Posterior vena cava (tissue), 2 donors: ENCODE data around the gene RIPOR2. TPM values are rescaled to one million over a fixed set of nuclear protein-coding genes. Genes with fewer than 3 reads are reported as not detected.
A peak's percentile ranks its signal among the peaks of the same experiment; 100 is the strongest.

Experiments used
- DNase-seq: peaks from one replicate; pipeline ENCODE4 v3.0.0-alpha.2; 2020; ENCODE audit warnings: low spot score
- intact Hi-C, 2 donors: fragments of 100-400 bp; cut with DNase I; formaldehyde crosslinking; loops; one replicate each; pipeline versions ENCODE4 v1.14.1 to v1.14.2; 2022 to 2023
- long read RNA-seq, 2 donors: library from polyadenylated mRNA; unstranded; transcript quantifications; one replicate each; pipeline ENCODE4 v2.0.0, GENCODE V29; 2020 to 2021
- total RNA-seq, 2 donors: library from RNA; stranded (reverse); fragmentation: NEBNext Ultra II Directional; extraction: Animal tissue kit (Norgen Biotek cat#: 25700); gene quantifications; one replicate each; pipeline ENCODE4 v1.2.1, GENCODE V29; 2021
- donor health status: DM: yes; HTN: yes; CAD: no.
- donor health status: DM: yes; HTN: yes; CAD: no.

Gene RIPOR2, protein sequence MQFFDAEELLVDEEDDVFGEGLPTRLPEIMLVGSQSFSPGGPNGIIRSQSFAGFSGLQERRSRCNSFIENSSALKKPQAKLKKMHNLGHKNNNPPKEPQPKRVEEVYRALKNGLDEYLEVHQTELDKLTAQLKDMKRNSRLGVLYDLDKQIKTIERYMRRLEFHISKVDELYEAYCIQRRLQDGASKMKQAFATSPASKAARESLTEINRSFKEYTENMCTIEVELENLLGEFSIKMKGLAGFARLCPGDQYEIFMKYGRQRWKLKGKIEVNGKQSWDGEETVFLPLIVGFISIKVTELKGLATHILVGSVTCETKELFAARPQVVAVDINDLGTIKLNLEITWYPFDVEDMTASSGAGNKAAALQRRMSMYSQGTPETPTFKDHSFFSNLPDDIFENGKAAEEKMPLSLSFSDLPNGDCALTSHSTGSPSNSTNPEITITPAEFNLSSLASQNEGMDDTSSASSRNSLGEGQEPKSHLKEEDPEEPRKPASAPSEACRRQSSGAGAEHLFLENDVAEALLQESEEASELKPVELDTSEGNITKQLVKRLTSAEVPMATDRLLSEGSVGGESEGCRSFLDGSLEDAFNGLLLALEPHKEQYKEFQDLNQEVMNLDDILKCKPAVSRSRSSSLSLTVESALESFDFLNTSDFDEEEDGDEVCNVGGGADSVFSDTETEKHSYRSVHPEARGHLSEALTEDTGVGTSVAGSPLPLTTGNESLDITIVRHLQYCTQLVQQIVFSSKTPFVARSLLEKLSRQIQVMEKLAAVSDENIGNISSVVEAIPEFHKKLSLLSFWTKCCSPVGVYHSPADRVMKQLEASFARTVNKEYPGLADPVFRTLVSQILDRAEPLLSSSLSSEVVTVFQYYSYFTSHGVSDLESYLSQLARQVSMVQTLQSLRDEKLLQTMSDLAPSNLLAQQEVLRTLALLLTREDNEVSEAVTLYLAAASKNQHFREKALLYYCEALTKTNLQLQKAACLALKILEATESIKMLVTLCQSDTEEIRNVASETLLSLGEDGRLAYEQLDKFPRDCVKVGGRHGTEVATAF
- total RNA-seq = 10 to 100 TPM; 11.8 to 14.9 TPM
- long read RNA-seq, donor 1, partial matches to known transcripts = 0 of 7 reads
- long read RNA-seq, donor 1, other reads (novel, unspliced or antisense) = 6 of 7 reads
- long read RNA-seq, donor 2, partial matches to known transcripts = 2 of 5 reads
- long read RNA-seq, donor 2, other reads (novel, unspliced or antisense) = 1 of 5 reads

- peak; percentile 87 for DNase-seq
- intact Hi-C loops = no loop called here
Measured at GRCh38 chr6:24935366-24936152, at the start of gene RIPOR2. RIPOR2 (minus strand) TSS chr6:24935960; CDS start chr6:24935898, 62 bp downstream.

DNA sequence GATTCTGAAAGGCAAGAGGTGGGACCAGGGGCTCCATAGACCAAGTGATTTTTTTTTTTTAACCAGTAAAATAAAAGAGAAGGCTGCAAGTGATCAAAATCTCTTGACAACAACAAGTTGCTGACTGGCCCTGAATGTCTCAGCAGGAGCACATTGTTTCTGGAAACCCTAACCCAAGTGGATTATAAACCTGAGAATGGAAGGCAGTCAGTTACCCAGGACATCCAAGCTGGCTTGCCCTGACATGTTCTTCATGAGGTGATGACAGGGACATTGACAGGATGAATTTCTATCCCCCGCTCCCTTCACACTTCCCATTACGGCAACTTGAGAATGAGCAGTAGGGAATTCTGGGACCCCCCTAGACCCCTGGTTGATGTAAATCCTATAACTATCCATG lies 49.6 kb upstream of the RIPOR2 start:
- intact Hi-C loops = no loop called here
- DNase-seq = no peak

GRCh38 chr6:24982231-24982630 lies 46.5 kb upstream of the RIPOR2 start:
- intact Hi-C loops = no loop called here
- no peak for DNase-seq

- no peak for DNase-seq
- intact Hi-C loops = no loop called here
Measured at GRCh38 chr6:24981386-24981760, 45.6 kb upstream of the RIPOR2 start.

GRCh38 chr6:24980507-24981385 lies 45.0 kb upstream of the RIPOR2 start:
- intact Hi-C loops = no loop called here

DNA sequence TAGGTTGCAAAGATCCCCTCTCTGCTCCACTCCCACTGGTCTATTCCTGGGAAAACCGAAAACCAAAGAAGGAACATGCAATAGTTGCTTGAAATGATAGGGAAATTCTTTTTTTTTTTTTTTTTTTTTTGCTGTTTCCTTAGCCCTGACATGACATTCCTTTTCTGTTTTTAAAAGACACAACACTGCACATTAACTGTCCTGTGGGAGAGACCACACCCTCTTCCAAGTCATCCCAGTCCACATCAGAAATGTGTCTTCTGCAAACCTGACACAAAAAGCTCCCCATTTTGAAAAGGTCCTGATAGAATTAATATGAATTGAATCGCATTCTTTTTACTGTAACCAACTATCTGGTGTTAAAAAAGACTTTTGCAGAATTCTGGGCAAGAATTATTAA lies 43.4 kb upstream of the RIPOR2 start:
- DNase-seq = no peak

More at GRCh38 chr6:24980507-24981385, 45.0 kb upstream of the RIPOR2 start:
- DNase-seq = no peak

GRCh38 chr6:24974182-24975171 lies 38.7 kb upstream of the RIPOR2 start:
- DNase-seq = no peak
- intact Hi-C loops = no loop called here

More for the DNA sequence above, 43.4 kb upstream of the RIPOR2 start:
- intact Hi-C loops = no loop called here

- DNase-seq = no peak
- intact Hi-C loops = no loop called here
Measured at GRCh38 chr6:24972311-24972958, 36.7 kb upstream of the RIPOR2 start.

GRCh38 chr6:24971067-24971466 lies 35.3 kb upstream of the RIPOR2 start:
- intact Hi-C loops = no loop called here
- DNase-seq = no peak

- intact Hi-C loops = no loop called here
- no peak for DNase-seq
Measured at GRCh38 chr6:24969343-24969860, 33.6 kb upstream of the RIPOR2 start.

DNA sequence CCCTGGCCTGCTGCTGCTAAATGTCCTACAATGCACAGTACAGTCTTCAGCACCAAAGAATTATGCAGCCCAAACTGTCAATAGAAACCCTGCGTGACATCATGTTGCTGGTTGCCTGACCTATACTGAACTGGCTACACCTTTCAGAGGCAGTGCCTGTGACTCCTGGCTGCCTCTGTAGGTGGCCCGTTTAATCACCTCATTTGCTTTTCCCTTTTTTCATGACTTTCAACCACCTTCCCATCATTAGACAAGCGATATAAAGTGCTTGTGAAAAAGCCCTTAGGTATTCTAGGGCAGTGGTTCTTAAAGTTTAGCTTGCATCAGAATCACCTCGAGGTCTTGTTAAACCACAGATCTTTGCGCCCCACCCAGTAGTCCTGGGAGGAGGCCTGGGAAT lies 33.0 kb upstream of the RIPOR2 start:
- intact Hi-C loops = no loop called here
- no peak for DNase-seq

- intact Hi-C loops = no loop called here
- DNase-seq = no peak
Measured at GRCh38 chr6:24967211-24967610, 31.5 kb upstream of the RIPOR2 start.

- no peak for DNase-seq
- intact Hi-C loops = no loop called here
Measured at GRCh38 chr6:24966381-24966780, 30.6 kb upstream of the RIPOR2 start.

DNA sequence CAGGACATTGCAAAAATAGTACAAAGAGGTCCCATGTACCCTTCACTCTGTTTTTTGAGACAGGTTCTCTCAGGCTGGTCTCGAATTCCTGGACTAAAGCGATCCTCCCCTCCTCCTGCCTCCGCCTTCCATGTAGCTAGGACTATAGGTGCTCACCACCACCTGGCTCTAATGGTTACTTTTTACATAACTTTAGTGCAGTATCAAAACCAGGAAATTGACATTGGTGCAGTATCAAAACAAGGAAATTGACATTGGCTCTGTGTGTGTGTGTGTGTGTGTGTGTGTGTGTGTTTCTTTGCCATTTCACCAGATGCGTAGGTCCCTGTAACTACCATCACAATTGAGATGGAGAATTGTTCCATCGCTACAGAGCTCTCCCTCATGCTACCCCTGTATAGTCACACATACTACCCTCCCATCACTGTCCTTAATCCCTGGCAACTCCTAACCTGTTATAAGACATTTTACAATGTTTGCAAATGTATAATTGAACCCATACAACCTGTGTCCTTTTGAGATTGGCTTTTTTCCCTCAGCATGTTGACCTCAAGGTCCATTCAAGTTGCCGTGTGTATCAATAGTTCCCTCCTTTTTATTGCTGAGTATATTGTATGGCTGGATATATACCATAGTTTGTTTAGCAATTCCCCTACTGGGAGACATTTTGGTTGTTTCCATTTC lies 28.3 kb upstream of the RIPOR2 start:
- intact Hi-C loops = no loop called here
- DNase-seq = no peak

- intact Hi-C loops = no loop called here
- no peak for DNase-seq
Measured at GRCh38 chr6:24963339-24963738, 27.6 kb upstream of the RIPOR2 start.

DNA sequence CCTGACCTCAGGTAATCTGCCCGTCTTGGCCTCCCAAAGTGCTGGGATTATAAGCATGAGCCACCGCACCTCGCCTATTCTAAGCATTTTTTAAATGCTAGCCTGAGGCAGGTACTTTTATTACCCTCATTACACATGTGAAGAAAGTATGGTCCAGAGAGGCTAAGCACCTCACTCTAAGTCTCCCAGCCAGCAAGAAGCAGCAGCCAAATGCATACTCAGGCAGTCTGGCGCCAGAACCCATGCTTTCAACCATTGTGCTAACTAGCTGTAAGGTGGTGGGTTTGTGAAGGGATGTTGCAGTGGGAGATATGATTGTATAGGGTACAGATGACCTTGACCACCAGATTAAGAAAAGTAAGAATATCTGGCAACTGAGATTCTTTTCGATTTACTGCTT lies 26.1 kb upstream of the RIPOR2 start:
- DNase-seq = no peak
- intact Hi-C loops = no loop called here
